ENCODE data around the gene RMDN3. TPM values are rescaled to one million over a fixed set of nuclear protein-coding genes. Genes with fewer than 3 reads are reported as not detected.
A peak's percentile ranks its signal among the peaks of the same experiment; 100 is the strongest.

Gene RMDN3
- total and polyA plus RNA-seq, 2 of the 13 experiments (the other 11 are each of a cell fraction or from before 2014, with no cell fraction given) = 16.8 to 19.5 TPM

DNA sequence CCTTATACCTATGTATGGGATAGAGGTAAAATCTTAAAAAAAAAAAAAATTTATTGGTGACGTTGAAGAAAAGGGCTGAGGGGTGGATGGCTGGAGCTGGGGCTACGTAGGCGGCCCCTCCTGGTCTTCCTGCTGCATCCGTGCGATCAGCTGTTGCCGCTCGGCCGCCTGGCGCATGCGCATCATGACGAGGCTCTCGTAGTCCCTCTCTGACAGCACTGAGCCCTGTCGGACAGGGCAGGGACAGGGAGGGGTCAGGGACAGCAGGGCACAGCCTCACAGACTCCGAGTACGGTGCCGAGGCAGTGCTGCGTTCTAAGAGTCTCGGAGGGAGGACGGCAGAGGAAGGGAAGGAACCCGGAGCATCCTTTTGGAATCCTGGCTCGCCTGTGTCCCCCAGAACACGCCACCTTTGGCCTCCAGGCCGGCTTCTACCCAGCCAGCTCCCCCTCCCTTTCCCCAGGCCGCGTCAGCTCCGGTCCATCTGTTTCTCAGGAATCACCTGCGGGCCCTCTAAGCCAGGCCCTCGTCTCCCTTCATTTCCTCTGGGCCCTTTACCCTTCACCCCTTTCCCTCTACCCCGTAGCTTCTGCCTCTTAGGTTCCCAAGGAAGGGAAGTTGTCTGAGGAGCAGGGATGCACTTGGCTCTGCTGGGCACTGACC, 12.9 kb upstream of the RMDN3 start:
- BruUV-seq (replicated peaks) = no TSS peak
- intact Hi-C loops (cut with micrococcal nuclease; ENCODE audit: unreplicated experiment) (no loop called here), in situ Hi-C loops (cut with HindIII; ENCODE audit: extremely low pct_ligation_motif_present, low pct_unique_long_range_greater_than_20kb) (no loop called here)
- peaks cover 11% of the 10 kb centered on the region for H3K79me2 ChIP-seq (ENCODE audit: insufficient read depth, low read length)
- WGBS (ENCODE audit: low lambda C conversion rate) = 94% methylated on average over 29 of the region's 29 CpGs
- no peak for ATAC-seq
- H3K27me3 ChIP-seq (ENCODE audit: control insufficient read depth in 1 of 2, insufficient read depth in 2 of 2, low read length in 2 of 2) = no peaks in the 10 kb centered on the region
- H3K9me3 ChIP-seq (ENCODE audit: low read length) = no peaks in the 10 kb centered on the region
- FAIRE-seq = no peak
- H3K4me3 ChIP-seq (replicated peaks in 1 of 3; ENCODE audit: insufficient read depth in 1 of 3, low read depth in 2 of 3, low read length in 3 of 3) = no peak overlapping the region
- no peaks in the 10 kb centered on the region for H4K20me1 ChIP-seq (ENCODE audit: insufficient read depth, low read length)
- H2AFZ ChIP-seq (ENCODE audit: low read length) = no peak overlapping the region
- peaks cover 23% of the 10 kb centered on the region for H3K4me1 ChIP-seq (ENCODE audit: insufficient read depth, low read length)
- no peak overlapping the region for H3K9ac ChIP-seq (ENCODE audit: insufficient read depth, low read depth, low read length)
- no peak overlapping the region for H3K27ac ChIP-seq (ENCODE audit: extremely low read length, insufficient read depth, low read length)
- no peak for DNase-seq (ENCODE audit: low spot score)
- POLR2A ChIA-PET = no interaction called here
- CTCF ChIA-PET (ENCODE audit: low intra/inter-chr PET ratio, low total read pairs) = no interaction called here
- H3K4me2 ChIP-seq (ENCODE audit: low read depth, low read length) = no peak overlapping the region
- peaks cover 8 to 22% of the 10 kb centered on the region in 2 experiments; a peak in 4 of 5 replicates for H3K36me3 ChIP-seq (replicated peaks in 1 of 2; ENCODE audit: control insufficient read depth in 1 of 2, insufficient read depth in 2 of 2, low read length in 2 of 2)
- TF ChIP-seq HDAC1 (CRISPR knock-in tag; IDR thresholded peaks at IDR 0.05) = no peak
- no peak for TF ChIP-seq ZNF484 (CRISPR knock-in tag; IDR thresholded peaks at IDR 0.05; ENCODE audit: borderline replicate concordance, low read depth)
- TF ChIP-seq AGO2 (optimal IDR thresholded peaks at IDR 0.05; ENCODE audit: low read depth, low read length) = peak; percentile 75
- TF ChIP-seq MIXL1 (CRISPR knock-in tag; IDR thresholded peaks at IDR 0.05) = no peak
- TF ChIP-seq ZNF839 (CRISPR knock-in tag; IDR thresholded peaks at IDR 0.05; ENCODE audit: borderline replicate concordance) = no peak
- TF ChIP-seq, protein P1, sequence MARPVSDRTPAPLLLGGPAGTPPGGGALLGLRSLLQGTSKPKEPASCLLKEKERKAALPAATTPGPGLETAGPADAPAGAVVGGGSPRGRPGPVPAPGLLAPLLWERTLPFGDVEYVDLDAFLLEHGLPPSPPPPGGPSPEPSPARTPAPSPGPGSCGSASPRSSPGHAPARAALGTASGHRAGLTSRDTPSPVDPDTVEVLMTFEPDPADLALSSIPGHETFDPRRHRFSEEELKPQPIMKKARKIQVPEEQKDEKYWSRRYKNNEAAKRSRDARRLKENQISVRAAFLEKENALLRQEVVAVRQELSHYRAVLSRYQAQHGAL (CRISPR knock-in tag; IDR thresholded peaks at IDR 0.05; ENCODE audit: not compliant biosample characterization) = no peak
- TF ChIP-seq, protein P2, sequence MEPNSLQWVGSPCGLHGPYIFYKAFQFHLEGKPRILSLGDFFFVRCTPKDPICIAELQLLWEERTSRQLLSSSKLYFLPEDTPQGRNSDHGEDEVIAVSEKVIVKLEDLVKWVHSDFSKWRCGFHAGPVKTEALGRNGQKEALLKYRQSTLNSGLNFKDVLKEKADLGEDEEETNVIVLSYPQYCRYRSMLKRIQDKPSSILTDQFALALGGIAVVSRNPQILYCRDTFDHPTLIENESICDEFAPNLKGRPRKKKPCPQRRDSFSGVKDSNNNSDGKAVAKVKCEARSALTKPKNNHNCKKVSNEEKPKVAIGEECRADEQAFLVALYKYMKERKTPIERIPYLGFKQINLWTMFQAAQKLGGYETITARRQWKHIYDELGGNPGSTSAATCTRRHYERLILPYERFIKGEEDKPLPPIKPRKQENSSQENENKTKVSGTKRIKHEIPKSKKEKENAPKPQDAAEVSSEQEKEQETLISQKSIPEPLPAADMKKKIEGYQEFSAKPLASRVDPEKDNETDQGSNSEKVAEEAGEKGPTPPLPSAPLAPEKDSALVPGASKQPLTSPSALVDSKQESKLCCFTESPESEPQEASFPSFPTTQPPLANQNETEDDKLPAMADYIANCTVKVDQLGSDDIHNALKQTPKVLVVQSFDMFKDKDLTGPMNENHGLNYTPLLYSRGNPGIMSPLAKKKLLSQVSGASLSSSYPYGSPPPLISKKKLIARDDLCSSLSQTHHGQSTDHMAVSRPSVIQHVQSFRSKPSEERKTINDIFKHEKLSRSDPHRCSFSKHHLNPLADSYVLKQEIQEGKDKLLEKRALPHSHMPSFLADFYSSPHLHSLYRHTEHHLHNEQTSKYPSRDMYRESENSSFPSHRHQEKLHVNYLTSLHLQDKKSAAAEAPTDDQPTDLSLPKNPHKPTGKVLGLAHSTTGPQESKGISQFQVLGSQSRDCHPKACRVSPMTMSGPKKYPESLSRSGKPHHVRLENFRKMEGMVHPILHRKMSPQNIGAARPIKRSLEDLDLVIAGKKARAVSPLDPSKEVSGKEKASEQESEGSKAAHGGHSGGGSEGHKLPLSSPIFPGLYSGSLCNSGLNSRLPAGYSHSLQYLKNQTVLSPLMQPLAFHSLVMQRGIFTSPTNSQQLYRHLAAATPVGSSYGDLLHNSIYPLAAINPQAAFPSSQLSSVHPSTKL (CRISPR knock-in tag; IDR thresholded peaks at IDR 0.05) = no peak
- TF ChIP-seq POLR2G (IDR thresholded peaks at IDR 0.05; ENCODE audit: low read depth, low read length) = peak; percentile 18; the same call in 1 of the 2 replicates
- TF ChIP-seq STAG1 (CRISPR knock-in tag; IDR thresholded peaks at IDR 0.05) = no peak
- TF ChIP-seq ZNF207 (IDR thresholded peaks at IDR 0.05; ENCODE audit: borderline replicate concordance) = no peak
- peak; percentile 57; the same call in 1 of the 2 replicates for TF ChIP-seq RBFOX2 (IDR thresholded peaks at IDR 0.05; ENCODE audit: low read depth, low read length)

Data from HepG2 (cell line).